NCI-H1105 (cell line): ENCODE data around the gene PANK4.
"Not testable (repeated sequence)": the region's sequence is repeated elsewhere in the genome, so short reads cannot be mapped to it uniquely, and the experiment has no call there.

ENCODE experiments used
- DNase-seq: peaks from one replicate; lab custom pipeline; 2025; lab: John Stamatoyannopoulos, UW

Gene PANK4

GRCh38 chr1:2558861-2559260 is 32.5 kb upstream of the PANK4 start:
- DNase-seq = no peak

GRCh38 chr1:2558420-2558819 is 32.0 kb upstream of the PANK4 start:
- no peak for DNase-seq

- no peak for DNase-seq
Measured at GRCh38 chr1:2557482-2558400, 31.3 kb upstream of the PANK4 start.

GRCh38 chr1:2556678-2557481 is 30.5 kb upstream of the PANK4 start:
- DNase-seq = no peak

GRCh38 chr1:2556277-2556677 is 29.9 kb upstream of the PANK4 start, which contains the start of gene TNFRSF14:
TNFRSF14 (plus strand) TSS chr1:2556371; CDS start chr1:2556665, 294 bp downstream.
- DNase-seq = no peak

GRCh38 chr1:2555634-2556276 is 29.4 kb upstream of the PANK4 start:
- DNase-seq = no peak

- no peak for DNase-seq
Measured at GRCh38 chr1:2554621-2555387, 28.4 kb upstream of the PANK4 start.

- DNase-seq = no peak
Measured at GRCh38 chr1:2553871-2554620, 27.6 kb upstream of the PANK4 start.

GRCh38 chr1:2553076-2553475 is 26.7 kb upstream of the PANK4 start:
- not testable (repeated sequence) for DNase-seq

- no peak for DNase-seq
Measured at GRCh38 chr1:2552189-2552588, 25.8 kb upstream of the PANK4 start.

GRCh38 chr1:2551544-2551943 is 25.1 kb upstream of the PANK4 start:
- DNase-seq = not testable (repeated sequence)

GRCh38 chr1:2550309-2550861 is 24.0 kb upstream of the PANK4 start:
- not testable (repeated sequence) for DNase-seq

- not testable (repeated sequence) for DNase-seq
Measured at GRCh38 chr1:2549367-2550029, 23.1 kb upstream of the PANK4 start.

GRCh38 chr1:2548068-2548589 is 21.7 kb upstream of the PANK4 start:
- peak; percentile 55 for DNase-seq

- no peak for DNase-seq
Measured at GRCh38 chr1:2547210-2548067, 21.0 kb upstream of the PANK4 start.

- no peak for DNase-seq
Measured at GRCh38 chr1:2546515-2547209, 20.3 kb upstream of the PANK4 start.

GRCh38 chr1:2545754-2546514 is 19.5 kb upstream of the PANK4 start:
- DNase-seq = peak; percentile 45
